ENCODE measurements around the gene CHTF18.

- no peak for TF ChIP-seq CTCF (conservative IDR thresholded peaks at IDR 0.05; ENCODE audit: low read depth, low read length)
- no peak for TF ChIP-seq RAD21 (IDR thresholded peaks at IDR 0.05; ENCODE audit: low read length)
- TF ChIP-seq CHD1 (IDR thresholded peaks at IDR 0.05; ENCODE audit: low read depth, low read length): no peak
- no peak for TF ChIP-seq USF2 (IDR thresholded peaks at IDR 0.05; ENCODE audit: low read depth, low read length)
- no peak for TF ChIP-seq CEBPB (IDR thresholded peaks at IDR 0.05; ENCODE audit: low read depth, low read length)
- no peak for TF ChIP-seq MXI1 (IDR thresholded peaks at IDR 0.05; ENCODE audit: borderline replicate concordance, low read depth, low read length)
- TF ChIP-seq FOS (IDR thresholded peaks at IDR 0.05; ENCODE audit: low read depth, low read length): no peak
- TF ChIP-seq NFE2L2 (IDR thresholded peaks at IDR 0.05; ENCODE audit: low read depth, low read length): no peak
- TF ChIP-seq RCOR1 (IDR thresholded peaks at IDR 0.05; ENCODE audit: insufficient replicate concordance, low read length): no peak
- TF ChIP-seq RFX5 (IDR thresholded peaks at IDR 0.05; ENCODE audit: low read depth, low read length): no peak
- no peak for TF ChIP-seq ELK1 (IDR thresholded peaks at IDR 0.05; ENCODE audit: borderline replicate concordance, low read depth, low read length)
Measured at GRCh38 chr16:821751-822150, 33.3 kb downstream of the CHTF18 start.
